HS-27A (cell line): ENCODE data around the gene ARFGEF3.
"Not testable (repeated sequence)": the region's sequence is repeated elsewhere in the genome, so short reads cannot be mapped to it uniquely, and the experiment has no call there.

Experiments
- DNase-seq: peaks from one replicate; pipeline ENCODE4 v3.0.0-alpha.2; 2012; ENCODE audit warnings: low read depth, missing footprints

Gene ARFGEF3

DNA sequence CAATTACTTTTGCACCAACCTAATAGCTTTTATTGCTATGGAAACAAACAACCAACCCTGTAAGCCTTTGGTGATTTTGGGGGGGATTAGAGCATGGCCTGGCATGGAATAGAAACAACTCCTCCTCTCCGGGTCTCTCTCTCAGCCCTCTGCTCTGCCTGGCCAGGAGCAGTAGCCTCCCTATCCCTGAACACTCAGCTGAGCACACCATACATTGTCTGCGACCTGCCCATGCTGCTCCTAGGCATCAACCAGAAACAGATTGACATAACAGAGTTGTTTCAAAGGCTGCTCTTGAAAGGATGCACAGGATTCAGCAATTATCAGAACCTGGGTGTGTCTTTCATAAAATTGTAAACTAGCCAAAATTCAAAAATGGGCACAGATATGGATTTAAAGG, 186.1 kb downstream of the ARFGEF3 start:
- no peak for DNase-seq

DNA sequence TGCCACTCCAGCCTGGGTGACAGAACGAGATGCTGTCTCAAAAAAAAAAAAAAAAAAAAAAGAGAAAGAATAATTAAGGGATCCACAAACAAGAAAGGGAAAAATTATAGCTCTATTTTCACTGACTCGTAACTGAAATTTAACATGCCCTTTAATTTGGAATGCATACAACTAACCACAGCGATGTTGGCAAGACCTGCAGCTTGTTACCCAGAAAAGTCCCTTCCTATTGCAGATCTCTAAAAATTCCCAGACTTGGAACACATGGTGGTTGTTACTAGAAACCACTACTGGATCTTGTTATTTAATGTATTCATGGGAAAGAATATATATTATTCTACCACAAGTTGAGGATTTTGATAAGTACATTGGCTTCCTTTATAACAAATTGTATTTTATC, 188.2 kb downstream of the ARFGEF3 start:
- no peak for DNase-seq

DNA sequence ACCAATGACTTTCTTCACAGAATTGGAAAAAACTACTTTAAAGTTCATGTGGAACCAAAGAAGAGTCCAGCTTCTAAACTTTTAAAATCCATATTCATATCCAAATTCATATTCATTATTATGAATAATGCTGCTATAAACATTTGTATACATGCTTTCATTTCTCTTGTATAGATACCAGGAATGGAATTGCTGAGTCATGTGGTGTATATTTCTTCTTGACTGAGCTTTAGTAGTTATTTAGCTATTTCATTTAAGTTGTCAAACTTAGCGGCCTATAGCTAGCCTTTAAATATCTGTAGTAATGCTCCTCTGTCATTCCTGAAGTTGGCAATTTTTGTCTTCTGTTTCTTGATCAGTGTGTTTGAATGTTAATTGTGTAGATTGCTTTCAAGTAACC, 196.2 kb downstream of the ARFGEF3 start:
- no peak for DNase-seq

DNA sequence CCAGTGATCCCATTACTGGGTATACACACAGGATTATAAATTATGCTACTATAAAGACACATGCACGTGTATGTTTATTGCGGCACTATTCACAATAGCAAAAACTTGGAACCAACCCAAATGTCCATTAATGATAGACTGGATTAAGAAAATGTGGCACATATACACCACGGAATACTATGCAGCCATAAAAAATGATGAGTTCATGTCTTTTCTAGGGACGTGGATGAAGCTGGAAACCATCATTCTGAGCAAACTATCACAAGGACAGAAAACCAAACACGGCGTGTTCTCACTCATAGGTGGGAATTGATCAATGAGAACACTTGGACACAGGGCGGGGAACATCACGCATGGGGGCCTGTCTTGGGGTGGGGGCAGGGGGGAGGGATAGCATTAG, 206.9 kb downstream of the ARFGEF3 start:
- DNase-seq, result not testable (repeated sequence)

DNA sequence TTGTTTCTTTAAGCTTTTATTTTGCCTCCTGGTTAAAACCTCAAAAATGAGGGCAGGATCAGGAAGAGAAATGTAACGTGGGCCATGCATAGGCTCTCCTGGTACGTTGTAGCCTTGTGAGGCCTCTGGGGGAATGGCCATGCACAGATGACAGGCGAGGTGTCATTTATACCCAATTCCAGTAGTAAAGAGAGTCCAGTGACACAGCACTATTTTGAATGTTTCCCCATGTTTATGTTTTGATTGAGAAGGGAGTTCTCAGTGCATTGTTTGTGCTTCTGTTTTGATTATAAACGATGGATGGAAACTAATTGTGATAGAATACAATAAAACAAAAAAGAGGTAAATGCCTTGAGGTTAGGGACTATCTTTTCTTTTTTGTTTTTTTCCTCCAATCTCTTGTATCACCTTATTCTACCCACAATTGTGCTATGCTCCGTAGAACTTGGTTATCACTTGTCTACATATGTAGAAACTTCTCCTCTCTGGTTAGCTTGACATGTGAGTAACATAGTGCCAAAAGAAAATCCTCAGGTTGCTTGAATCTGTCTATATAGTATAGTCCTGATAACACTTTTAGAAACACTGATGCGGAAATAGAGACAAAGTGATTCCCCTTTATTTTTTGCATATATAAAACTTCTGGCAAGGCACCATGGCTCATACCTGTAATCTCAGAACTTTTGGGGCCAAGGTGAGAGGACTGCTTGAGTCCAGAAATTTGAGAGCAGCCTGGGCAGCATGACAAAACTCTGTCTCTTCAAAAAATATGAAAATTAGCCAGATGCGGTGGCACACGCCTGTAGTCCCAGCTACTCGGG, 209.1 kb downstream of the ARFGEF3 start:
- no peak for DNase-seq

DNA sequence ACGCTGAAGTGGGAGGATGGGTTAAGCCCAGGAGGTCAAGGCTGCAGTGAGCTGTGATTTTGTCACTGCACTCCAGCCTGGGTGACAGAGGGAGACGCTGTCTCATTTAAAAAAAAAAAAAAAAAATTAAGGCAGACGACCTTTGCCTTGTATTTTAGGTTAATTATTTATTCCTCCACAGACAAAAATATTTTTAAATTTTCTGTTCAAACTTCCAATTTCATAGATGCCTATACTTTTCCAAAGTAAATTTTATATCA, 209.6 kb downstream of the ARFGEF3 start:
- DNase-seq, result no peak

DNA sequence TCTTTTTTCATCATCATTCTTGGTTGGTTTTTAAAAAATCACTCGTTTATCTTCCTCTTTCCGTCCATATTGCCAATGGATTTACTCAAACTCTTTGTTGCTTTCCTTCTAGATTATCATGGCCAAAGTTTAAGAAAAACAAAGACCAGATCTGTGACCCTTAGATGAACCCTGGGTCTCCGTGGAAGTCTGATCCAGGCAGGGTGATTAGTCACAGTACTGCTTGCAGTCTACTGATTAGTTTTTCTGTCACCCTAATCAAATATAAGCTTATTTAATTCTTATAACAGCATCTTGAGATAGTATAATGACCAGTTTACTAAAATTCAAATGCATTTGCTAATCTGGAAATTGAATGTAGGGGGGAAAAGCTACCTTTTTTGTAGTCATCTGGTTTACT, 210.0 kb downstream of the ARFGEF3 start:
- DNase-seq, result no peak

DNA sequence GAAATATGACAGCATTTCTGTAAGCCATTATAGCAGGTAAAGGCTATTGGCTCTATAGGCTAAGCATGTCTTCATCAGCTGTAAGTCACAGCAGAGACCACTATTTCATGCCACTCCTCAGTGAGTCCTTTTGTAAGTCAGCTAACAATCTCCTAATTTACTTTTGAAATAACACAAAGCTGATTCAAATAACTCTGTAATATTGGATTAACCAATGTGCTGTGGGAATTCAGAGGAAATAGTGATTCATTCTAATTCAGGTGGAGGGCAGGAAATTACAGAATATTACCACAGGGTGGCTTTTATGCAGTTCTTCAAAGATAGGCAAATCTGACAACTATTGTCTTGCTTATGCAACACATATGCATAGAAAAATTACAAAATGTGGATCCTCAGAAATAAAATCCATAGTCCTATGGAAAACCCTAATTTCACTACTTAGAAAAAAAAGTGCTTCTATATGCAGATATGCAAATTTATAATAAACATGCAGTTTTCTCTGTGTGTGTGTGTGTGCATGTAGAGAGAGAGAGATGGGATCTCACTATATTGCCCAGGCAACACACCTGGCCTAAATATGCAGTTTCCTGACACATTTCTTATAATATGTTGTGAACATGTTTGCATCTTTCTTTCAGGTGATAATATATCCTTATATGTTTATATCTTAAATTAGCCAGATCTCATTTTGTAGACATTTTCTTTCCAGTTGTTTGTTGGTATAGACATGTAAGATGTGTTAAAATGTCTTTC, 211.1 kb downstream of the ARFGEF3 start:
- DNase-seq, result no peak

DNA sequence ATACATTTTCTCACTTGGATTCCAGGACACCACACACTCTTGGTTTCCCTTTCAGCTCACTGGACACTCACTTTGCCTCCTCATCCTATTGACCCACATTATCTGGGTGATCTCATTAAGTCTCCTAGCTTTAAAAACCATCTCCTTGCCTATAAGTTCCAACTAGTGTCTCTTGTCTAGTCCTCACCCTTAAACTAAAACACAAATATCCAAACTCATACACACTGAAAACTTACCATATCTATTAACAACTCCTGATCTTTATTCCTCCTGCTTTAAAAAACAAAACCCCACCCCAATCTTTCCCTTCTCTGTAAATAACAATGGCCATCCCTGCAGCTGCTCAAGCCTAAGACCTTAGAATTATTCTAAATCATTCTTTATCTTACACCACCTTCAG, 212.5 kb downstream of the ARFGEF3 start:
- no peak for DNase-seq

DNA sequence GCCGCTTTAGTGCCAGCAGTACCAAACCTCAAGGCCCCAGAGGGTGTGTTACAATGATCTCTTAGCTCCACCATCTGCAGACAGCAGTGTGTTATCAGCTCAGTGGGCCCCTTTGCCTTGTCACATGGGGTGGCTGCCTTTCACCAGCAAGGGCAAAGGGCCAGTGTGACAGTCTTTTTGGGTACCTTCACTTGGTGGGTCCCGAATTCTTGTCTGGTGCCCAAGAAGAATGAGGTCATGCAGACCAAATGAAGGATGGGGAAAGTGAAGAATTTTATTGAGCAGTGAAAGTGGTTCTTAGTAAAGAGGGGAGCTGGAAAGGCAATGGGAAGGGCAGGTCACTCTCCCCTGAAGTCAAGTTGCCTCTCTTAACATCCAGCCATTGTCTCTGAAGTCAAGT, 213.1 kb downstream of the ARFGEF3 start:
- no peak for DNase-seq

DNA sequence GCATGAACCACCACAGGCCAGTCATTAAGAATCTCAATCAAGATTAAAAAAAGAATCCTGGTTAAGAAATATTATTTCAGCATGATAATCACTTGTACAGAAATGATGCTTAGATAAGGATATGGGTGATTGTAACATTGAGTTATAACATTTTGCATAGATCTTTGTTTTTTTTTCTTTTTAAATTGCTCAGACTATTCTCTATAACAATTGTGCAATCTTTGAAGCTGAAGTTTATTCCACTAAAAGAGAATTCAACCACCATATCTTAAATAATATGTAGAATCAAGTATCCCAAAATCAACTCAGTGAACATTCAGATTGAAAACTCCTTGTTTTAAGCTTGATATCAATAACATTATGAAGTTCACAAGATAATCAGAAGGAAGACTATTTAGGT, 215.3 kb downstream of the ARFGEF3 start:
- no peak for DNase-seq

DNA sequence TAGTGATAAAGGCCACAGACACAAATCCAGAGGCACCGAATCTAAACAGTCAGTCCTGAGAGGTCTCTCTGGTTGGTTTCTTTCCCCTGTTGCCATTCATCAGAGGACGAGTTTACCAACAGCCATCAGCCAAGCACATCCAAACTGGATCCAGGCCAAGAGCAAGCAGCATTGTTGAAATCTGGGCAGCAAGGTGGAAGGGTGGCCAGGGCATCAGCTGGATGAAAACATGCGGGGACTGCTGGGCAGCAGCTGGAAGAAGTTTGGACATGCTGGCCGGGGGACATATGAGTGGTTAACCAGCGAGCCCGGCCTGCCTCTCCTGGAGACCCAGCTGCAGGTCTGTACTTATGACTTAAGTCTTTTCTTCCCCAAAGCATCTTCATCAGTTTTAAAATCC, 216.1 kb downstream of the ARFGEF3 start, which contains the start of gene SMIM28:
TSS of gene SMIM28 (plus strand) at position 62 of the 400 bp plus-strand sequence. CDS start at position 230, 168 bp downstream.
- no peak for DNase-seq

DNA sequence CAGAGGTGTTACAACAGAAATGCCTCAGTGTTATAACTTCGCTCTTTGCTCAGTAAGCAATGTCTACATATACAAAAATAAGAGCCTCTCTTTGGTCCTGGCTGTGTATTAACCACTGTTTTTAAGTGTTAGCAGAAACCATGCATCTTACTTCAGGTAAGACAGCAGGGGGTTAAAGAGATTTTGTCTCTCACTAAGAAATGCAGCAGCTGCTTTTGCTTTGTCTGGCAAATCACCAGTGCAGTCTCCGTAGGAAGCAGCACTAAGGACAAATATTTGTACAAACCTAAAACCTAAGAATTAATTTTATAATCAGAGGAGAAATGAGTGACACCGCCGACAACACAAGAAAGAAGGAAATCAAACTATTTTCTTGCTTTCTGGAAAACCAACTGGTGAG, 216.7 kb downstream of the ARFGEF3 start:
- DNase-seq, result no peak

DNA sequence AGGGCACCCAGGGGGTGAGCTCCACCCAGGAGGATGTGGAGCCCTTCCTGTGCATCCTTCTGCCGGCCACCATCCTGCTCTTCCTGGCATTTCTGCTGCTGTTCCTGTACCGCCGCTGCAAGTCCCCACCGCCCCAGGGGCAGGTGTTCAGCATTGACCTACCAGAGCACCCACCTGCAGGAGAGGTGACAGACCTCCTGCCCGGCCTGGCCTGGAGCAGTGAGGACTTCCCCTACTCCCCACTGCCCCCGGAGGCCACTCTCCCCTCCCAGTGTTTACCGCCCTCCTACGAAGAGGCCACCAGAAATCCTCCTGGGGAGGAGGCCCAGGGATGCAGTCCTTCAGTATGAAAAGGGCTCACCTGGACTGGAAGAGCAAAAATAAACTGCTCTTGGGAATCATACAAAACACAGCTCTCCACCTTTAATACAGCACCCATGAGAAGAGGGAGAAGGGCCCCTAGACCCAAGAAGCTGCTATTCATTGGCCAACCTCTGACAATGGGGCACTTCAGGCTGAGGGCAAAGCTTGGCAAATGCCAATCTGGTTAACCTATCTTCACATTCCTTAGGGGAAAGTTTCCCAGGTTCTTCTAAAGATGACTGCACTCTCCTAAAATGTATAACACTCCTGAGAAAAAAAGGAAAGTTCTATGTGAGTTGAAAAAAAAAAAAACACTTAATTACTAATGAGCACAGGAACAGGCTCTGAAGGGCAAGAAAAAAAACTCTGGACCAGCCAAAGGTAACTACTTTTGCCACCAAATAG, 220.9 kb downstream of the ARFGEF3 start:
- DNase-seq, result no peak

DNA sequence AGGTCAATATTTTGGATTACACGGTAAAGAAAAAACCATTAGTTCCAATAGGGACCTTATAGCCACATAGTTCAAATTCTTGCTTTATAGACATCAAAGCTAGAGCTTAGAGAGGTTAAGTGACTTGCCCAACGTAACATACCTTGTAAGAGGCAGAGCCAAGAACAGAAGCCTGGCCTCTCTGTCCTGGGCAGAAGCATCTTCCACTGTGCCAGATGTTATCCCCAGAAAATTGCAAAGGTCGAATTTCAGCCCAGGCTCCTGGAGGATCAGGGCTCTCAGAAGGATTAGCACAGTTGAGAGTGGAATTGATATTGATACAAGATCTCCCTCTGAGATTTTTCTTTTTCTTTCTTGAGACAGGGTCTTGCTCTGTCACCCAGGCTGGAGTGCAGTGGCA, 222.0 kb downstream of the ARFGEF3 start:
- DNase-seq, result no peak

DNA sequence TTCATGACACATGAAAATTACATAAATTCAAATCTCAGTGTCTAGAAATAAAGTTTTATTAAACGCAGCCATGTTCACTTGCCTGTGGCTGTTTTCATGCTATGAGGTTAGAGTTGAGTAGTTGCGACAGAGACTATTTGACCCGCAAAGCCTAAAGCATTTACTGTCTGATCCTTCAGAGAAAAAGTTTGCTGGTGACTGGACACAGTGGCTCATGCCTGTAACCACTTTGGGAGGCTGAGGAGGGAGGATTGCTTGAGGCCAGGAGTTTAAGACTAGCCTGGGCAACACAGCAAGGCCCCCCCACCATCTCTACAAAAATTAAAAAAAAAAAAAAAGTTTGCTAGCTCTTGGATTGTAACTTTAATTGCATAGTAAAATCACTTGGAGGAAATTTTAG, 225.2 kb downstream of the ARFGEF3 start:
- DNase-seq, result no peak

DNA sequence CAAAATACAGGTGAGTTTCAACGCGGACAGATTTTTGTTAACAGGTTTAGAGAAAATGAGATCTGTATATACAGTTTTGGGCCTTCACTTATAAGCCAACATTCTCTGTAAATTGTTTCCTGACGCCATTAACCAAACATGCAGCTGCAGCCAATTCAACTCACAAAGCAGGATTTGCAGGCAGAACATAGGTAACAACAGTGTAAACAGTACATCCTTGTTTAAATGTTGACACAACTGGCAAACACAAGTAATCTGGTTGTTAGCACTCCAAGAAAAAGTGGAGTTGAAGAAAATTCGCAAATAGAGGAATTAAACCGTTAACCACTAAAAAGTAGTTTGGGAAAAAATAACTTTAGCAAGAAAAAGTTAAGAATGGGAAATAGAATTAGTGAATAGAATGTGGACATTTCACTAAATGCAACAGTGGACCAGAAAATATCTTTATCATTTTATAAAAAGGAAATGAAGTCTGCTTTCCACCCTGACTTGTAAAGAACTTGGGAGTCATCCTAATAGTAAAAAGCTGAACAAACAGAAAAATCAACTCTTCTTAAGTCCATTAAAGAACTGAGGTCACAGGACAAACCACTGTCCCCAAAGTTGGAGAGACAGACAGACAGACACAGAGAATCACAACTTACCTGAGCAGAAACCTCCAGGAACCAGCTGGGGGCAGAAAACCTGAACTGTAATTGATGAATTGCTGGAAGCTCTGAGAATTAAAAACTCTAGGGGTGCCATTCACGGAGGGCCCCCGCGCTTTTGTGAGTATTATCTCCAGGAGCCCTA, 226.0 kb downstream of the ARFGEF3 start:
- no peak for DNase-seq

DNA sequence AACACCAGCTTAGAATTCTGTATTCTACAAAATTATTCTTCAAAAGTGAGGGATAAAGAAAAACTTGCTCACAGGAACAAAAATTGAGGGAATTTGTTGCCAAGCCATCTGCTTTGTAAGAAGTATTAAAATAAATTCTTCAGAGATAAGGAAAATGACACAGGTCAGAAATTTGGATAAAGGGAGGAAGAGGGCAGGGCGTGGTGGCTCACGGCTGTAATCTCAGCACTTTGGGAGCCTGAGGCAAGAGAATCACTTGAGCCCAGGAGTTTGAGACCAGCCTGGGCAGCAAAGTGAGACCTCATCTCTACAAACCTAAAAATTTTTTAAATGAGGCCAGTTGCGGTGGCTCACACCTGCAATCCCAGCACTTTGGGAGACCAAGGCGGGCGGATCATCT, 227.8 kb downstream of the ARFGEF3 start:
- DNase-seq, result no peak
